NCI-H2107 treated with DMSO at 0.1 percent for 48 hours (cell line): ENCODE data around the gene DPY19L3.
"Not testable (repeated sequence)": the region's sequence is repeated elsewhere in the genome, so short reads cannot be mapped to it uniquely, and the experiment has no call there.

Source experiments
- DNase-seq: peaks from one replicate; lab custom pipeline; 2025; ENCODE audit not compliant: unreplicated experiment; lab: John Stamatoyannopoulos, UW

Gene DPY19L3

GRCh38 chr19:32396046-32396652 is 9.4 kb upstream of the DPY19L3 start:
- no peak for DNase-seq

GRCh38 chr19:32397671-32398101 is 7.9 kb upstream of the DPY19L3 start:
- DNase-seq: no peak

- no peak for DNase-seq
Observed at GRCh38 chr19:32401992-32402391, 3.6 kb upstream of the DPY19L3 start.

- no peak for DNase-seq
Observed at GRCh38 chr19:32403291-32403995, 2.1 kb upstream of the DPY19L3 start.

- no peak for DNase-seq
Observed at GRCh38 chr19:32404213-32404932, 1.2 kb upstream of the DPY19L3 start.

GRCh38 chr19:32404933-32405430 is 588 bp upstream of the DPY19L3 start:
- no peak for DNase-seq

- DNase-seq: no peak
Observed at GRCh38 chr19:32406161-32407003, 812 bp downstream of the DPY19L3 start.

GRCh38 chr19:32407004-32407992 is 1.7 kb downstream of the DPY19L3 start:
- DNase-seq: no peak

GRCh38 chr19:32415246-32415645 is 9.7 kb downstream of the DPY19L3 start:
- no peak for DNase-seq

- DNase-seq: no peak
Observed at GRCh38 chr19:32415669-32416068, 10.1 kb downstream of the DPY19L3 start.

GRCh38 chr19:32416749-32417456 is 11.3 kb downstream of the DPY19L3 start:
- DNase-seq: no peak

GRCh38 chr19:32418155-32418554 is 12.6 kb downstream of the DPY19L3 start:
- no peak for DNase-seq

- DNase-seq: no peak
Observed at GRCh38 chr19:32421589-32422361, 16.2 kb downstream of the DPY19L3 start.

GRCh38 chr19:32422435-32422834 is 16.9 kb downstream of the DPY19L3 start:
- DNase-seq: no peak

GRCh38 chr19:32423944-32424343 is 18.4 kb downstream of the DPY19L3 start:
- DNase-seq: not testable (repeated sequence)

- no peak for DNase-seq
Observed at GRCh38 chr19:32427536-32427935, 22.0 kb downstream of the DPY19L3 start.

GRCh38 chr19:32436692-32437091 is 31.1 kb downstream of the DPY19L3 start:
- DNase-seq: no peak

- DNase-seq: no peak
Observed at GRCh38 chr19:32437096-32437495, 31.5 kb downstream of the DPY19L3 start.
